ENCODE measurements around the gene RPS6KA4. TPM values are rescaled to one million over a fixed set of nuclear protein-coding genes. Genes with fewer than 3 reads are reported as not detected.

The RPS6KA4 gene
- total RNA-seq, 1 experiment from 2014 or later = 24.5 TPM

DNA sequence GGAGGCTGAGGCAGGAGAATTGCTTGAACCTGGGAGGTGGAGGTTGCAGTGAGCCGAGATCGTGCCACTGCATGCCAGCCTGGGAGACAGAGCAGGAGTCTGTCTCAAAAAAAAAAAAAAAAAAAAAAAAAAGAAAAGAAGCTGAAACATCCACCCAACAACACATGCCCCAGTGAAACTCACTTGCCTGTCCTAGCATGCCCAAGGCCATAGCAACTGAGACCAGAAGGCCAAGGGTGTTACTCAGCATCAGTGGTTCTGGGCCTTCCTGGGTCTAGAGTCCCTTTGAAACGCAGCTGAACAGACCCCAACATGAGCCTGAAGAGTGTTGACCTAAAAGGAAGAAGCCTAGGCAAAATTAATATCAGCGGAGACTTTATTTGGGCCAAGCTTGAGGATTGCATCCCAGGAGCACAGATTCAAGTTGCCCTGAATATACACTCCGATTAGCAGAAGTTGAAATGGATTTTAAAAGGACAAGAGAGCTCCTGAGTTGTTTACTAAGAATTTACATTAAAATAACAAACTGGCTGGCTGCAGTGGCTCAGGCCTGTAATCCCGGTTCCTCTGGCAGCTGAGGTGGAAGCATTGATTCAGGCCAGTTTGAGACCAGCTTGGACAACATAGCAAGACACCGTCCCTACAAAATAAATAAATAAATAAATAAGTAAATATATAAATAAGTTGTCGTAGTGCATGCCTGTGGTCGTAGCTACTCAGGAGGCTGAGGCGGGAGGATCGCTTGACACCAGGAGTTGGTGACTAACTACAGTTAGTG is 34.1 kb upstream of the RPS6KA4 start:
- no peak for DNase-seq (ENCODE audit: low spot score)
- Histone ChIP-seq H3K27ac (ENCODE audit: low read depth, low read length, poor library complexity, severe bottlenecking) (no peak overlapping the region), H3K36me3 (ENCODE audit: insufficient read depth, low read length, poor library complexity, severe bottlenecking) (peaks cover 8% of the 10 kb centered on the region), H3K27me3 (replicated peaks; ENCODE audit: insufficient read depth, low read depth, low read length, poor library complexity) (no peaks in the 10 kb centered on the region), H3K4me3 (ENCODE audit: low read depth, low read length, poor library complexity, severe bottlenecking) (no peak overlapping the region), H3K9me3 (ENCODE audit: low read depth, low read length, poor library complexity, severe bottlenecking) (no peaks in the 10 kb centered on the region), H3K4me1 (ENCODE audit: insufficient read depth, low read length, poor library complexity, severe bottlenecking) (no peaks in the 10 kb centered on the region)
- TF ChIP-seq, protein P1, sequence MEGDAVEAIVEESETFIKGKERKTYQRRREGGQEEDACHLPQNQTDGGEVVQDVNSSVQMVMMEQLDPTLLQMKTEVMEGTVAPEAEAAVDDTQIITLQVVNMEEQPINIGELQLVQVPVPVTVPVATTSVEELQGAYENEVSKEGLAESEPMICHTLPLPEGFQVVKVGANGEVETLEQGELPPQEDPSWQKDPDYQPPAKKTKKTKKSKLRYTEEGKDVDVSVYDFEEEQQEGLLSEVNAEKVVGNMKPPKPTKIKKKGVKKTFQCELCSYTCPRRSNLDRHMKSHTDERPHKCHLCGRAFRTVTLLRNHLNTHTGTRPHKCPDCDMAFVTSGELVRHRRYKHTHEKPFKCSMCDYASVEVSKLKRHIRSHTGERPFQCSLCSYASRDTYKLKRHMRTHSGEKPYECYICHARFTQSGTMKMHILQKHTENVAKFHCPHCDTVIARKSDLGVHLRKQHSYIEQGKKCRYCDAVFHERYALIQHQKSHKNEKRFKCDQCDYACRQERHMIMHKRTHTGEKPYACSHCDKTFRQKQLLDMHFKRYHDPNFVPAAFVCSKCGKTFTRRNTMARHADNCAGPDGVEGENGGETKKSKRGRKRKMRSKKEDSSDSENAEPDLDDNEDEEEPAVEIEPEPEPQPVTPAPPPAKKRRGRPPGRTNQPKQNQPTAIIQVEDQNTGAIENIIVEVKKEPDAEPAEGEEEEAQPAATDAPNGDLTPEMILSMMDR (conservative IDR thresholded peaks at IDR 0.05; ENCODE audit: low read depth, low read length) = no peak
- TF ChIP-seq EZH2 (IDR thresholded peaks at IDR 0.05; ENCODE audit: borderline replicate concordance, low read depth, low read length, poor library complexity, severe bottlenecking) = no peak
- BruUV-seq (replicated peaks) = no TSS peak
- CTCF ChIA-PET = interaction anchor here (0.7 kb wide), 1 partner anchor 328 kb away, joined by 4 read pairs; no protein-coding TSS in a partner anchor
- POLR2A ChIA-PET (ENCODE audit: low non-redundant PET) = interaction anchor here (0.5 kb wide), 1 partner anchor 58 kb away, joined by 3 read pairs; no protein-coding TSS in a partner anchor
- intact Hi-C loops (cut with micrococcal nuclease; ENCODE audit: unreplicated experiment) = no loop called here

DNA sequence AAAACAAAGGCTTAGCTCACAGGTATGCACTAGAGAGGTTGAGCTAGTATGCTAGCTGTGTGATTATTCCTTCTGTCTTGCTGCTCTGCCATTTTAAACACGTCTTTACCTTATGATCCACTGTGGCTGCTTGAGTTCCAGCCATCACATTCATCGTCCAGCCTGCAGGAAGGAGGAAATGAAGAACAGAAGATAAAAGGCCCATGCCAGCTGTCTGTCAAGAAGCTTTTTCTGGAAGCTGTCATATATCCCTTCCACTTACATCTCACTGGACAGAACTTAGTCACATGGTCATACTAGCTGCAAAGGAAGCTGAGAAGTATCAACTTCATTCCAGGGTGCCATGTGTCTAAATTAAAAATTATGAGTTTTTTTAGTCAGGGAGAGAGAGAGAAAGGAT is 31.6 kb upstream of the RPS6KA4 start:
- intact Hi-C loops (cut with micrococcal nuclease; ENCODE audit: unreplicated experiment) = no loop called here
- POLR2A ChIA-PET (ENCODE audit: low non-redundant PET) = interaction anchor here (0.6 to 0.8 kb wide), 2 partner anchors 10 to 1533 kb away, joined by 3 read pairs; partner anchors contain the start of gene PRDX5
- BruUV-seq (replicated peaks) = no TSS peak
- CTCF ChIA-PET = no interaction called here
- Histone ChIP-seq H3K27ac (ENCODE audit: low read depth, low read length, poor library complexity, severe bottlenecking) (no peak overlapping the region), H3K4me1 (ENCODE audit: insufficient read depth, low read length, poor library complexity, severe bottlenecking) (peaks cover 5% of the 10 kb centered on the region), H3K4me3 (ENCODE audit: low read depth, low read length, poor library complexity, severe bottlenecking) (no peak overlapping the region), H3K27me3 (replicated peaks; ENCODE audit: insufficient read depth, low read depth, low read length, poor library complexity) (no peaks in the 10 kb centered on the region), H3K9me3 (ENCODE audit: low read depth, low read length, poor library complexity, severe bottlenecking) (no peaks in the 10 kb centered on the region), H3K36me3 (ENCODE audit: insufficient read depth, low read length, poor library complexity, severe bottlenecking) (no peaks in the 10 kb centered on the region)
- TF ChIP-seq, protein P1 (conservative IDR thresholded peaks at IDR 0.05; ENCODE audit: low read depth, low read length) = no peak
- no peak for TF ChIP-seq EZH2 (IDR thresholded peaks at IDR 0.05; ENCODE audit: borderline replicate concordance, low read depth, low read length, poor library complexity, severe bottlenecking)
- no peak for DNase-seq (ENCODE audit: low spot score)

DNA sequence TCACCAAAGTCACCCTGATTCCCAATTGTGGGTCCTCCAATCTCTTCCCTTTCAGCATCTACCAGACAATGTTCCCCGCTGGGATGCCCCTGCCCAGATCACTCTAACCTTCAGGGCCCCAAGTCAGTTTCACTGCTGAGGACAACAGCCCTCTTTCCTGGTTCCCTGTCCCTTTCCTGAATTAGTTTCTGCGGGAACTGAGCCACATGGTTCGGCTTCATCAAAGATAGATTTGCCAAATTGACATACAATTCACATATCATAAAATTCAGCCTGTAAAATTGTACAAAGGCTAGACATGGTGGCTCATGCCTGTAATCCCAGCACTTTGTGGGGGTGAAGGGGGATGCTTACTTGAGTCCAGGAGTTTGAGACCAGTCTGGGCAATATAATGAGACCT is 31.0 kb upstream of the RPS6KA4 start:
- Histone ChIP-seq H3K36me3 (ENCODE audit: insufficient read depth, low read length, poor library complexity, severe bottlenecking) (no peaks in the 10 kb centered on the region), H3K4me1 (ENCODE audit: insufficient read depth, low read length, poor library complexity, severe bottlenecking) (peaks cover 5% of the 10 kb centered on the region), H3K9me3 (ENCODE audit: low read depth, low read length, poor library complexity, severe bottlenecking) (no peaks in the 10 kb centered on the region), H3K27me3 (replicated peaks; ENCODE audit: insufficient read depth, low read depth, low read length, poor library complexity) (no peaks in the 10 kb centered on the region), H3K4me3 (ENCODE audit: low read depth, low read length, poor library complexity, severe bottlenecking) (no peak overlapping the region), H3K27ac (ENCODE audit: low read depth, low read length, poor library complexity, severe bottlenecking) (no peak overlapping the region)
- intact Hi-C loops (cut with micrococcal nuclease; ENCODE audit: unreplicated experiment) = no loop called here
- POLR2A ChIA-PET (ENCODE audit: low non-redundant PET) = interaction anchor here (0.8 kb wide), 1 partner anchor 10 kb away, joined by 3 read pairs; the partner anchor contains the start of gene PRDX5
- CTCF ChIA-PET = no interaction called here
- no peak for DNase-seq (ENCODE audit: low spot score)
- no TSS peak for BruUV-seq (replicated peaks)
- TF ChIP-seq, protein P1 (conservative IDR thresholded peaks at IDR 0.05; ENCODE audit: low read depth, low read length) = no peak
- TF ChIP-seq EZH2 (IDR thresholded peaks at IDR 0.05; ENCODE audit: borderline replicate concordance, low read depth, low read length, poor library complexity, severe bottlenecking) = no peak

All from A673 (cell line).